ENCODE results near the gene KLF6.

The KLF6 gene

DNA sequence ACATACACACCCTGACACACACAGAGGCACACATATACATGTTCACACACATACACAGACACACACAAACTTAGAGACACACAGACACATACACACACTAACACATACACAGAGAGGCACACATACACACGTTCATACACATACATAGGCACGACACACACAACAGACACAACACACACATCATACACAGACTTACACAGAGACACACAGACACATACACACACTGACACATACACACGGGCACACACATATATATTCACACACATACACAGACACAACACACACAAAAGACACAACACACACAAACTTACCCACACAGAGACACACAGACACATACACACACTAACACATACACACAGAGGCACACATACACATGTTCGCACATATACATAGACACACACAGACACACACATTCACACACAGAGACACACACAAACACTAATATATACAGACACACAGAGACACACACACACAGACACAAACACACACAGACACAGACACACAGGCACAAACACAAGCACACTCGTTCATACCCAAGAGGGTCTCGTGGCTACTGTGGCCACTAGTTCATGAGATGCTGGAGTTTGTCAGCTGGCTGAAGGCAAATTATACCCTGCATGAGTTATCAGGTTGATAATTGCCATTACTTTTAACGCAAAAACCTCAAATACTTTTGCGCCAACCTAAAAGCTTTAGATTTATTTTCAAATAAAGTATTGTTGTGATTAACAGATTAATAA lies 17.7 kb upstream of the KLF6 start:
- Histone ChIP-seq H3K4me3 (ENCODE audit: low read length in 2 of 2) (no peak overlapping the region), H3K27me3 (ENCODE audit: control insufficient read depth in 1 of 2, insufficient read depth in 2 of 2, low read length in 2 of 2) (no peaks in the 10 kb centered on the region), H3K9me3 (ENCODE audit: control insufficient read depth in 2 of 2, low read length in 2 of 2) (no peaks in the 10 kb centered on the region), H3K4me1 (ENCODE audit: control insufficient read depth, insufficient read depth, low read length) (peaks cover 13% of the 10 kb centered on the region), H3K27ac (ENCODE audit: low read length) (no peak overlapping the region), H3K9ac (ENCODE audit: low read length in 2 of 2) (no peak overlapping the region), H3K36me3 (ENCODE audit: control insufficient read depth in 2 of 2, insufficient read depth in 2 of 2, low read length in 2 of 2) (no peaks in the 10 kb centered on the region)

DNA sequence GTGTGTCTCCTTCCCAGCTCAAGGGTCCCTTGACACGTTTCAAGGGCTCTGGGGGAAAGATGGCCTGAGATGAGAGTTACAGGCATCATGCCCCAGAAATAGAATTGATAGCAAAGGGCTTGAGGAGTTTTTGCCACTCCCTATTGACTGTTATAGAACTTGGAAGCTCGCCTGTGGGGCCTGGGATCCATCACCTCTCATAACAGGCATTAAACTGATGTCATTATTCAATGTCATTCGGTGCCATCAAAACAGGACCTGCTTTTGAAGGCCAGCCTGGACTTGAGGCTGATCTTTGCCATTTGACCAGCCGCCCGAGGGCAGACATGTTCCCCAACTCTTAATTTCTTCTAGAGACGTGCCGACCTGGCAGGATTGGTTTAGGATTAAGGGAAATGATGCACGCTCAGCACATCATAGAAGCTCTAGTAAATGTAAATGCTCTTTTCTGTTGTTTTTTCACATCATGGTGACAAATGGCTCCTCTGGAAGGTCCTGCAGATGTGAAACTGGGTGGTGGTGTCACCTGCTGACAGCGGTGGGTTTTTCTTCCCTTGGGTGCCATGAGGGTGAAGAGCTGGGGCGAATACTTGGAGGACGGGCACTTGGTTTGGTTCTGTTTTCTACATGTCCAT lies 16.7 kb upstream of the KLF6 start:
- no peaks in the 10 kb centered on the region for H3K36me3 ChIP-seq (ENCODE audit: control insufficient read depth in 2 of 2, insufficient read depth in 2 of 2, low read length in 2 of 2)
- no peak overlapping the region for H3K27ac ChIP-seq (ENCODE audit: low read length)
- no peak overlapping the region for H3K4me3 ChIP-seq (ENCODE audit: low read length in 2 of 2)
- H3K9ac ChIP-seq (ENCODE audit: low read length in 2 of 2): no peak overlapping the region
- H3K4me1 ChIP-seq (ENCODE audit: control insufficient read depth, insufficient read depth, low read length): peaks cover 5% of the 10 kb centered on the region
- no peaks in the 10 kb centered on the region for H3K9me3 ChIP-seq (ENCODE audit: control insufficient read depth in 2 of 2, low read length in 2 of 2)
- H3K27me3 ChIP-seq (ENCODE audit: control insufficient read depth in 1 of 2, insufficient read depth in 2 of 2, low read length in 2 of 2): no peaks in the 10 kb centered on the region

DNA sequence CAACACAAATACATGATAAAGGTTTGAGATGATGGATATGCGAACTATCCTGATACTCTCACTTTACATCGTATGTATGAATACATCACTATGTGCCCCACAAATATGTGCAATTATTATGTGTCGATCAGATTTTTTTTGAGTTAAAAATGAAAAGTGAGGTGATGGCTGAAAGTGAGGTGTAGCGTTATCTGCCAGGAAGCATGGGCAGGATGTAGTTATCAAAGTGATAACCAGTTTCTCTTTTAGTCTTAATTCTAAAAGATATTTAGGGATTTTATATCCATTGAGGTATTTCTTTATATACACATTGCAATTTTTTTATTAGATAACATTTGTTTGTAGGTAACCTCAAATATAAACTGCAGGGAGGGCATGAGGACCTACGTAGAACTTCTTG lies 15.6 kb upstream of the KLF6 start:
- Histone ChIP-seq H3K4me1 (ENCODE audit: control insufficient read depth, insufficient read depth, low read length) (no peaks in the 10 kb centered on the region), H3K4me3 (ENCODE audit: low read length in 2 of 2) (no peak overlapping the region), H3K9ac (ENCODE audit: low read length in 2 of 2) (no peak overlapping the region), H3K27me3 (ENCODE audit: control insufficient read depth in 1 of 2, insufficient read depth in 2 of 2, low read length in 2 of 2) (no peaks in the 10 kb centered on the region), H3K36me3 (ENCODE audit: control insufficient read depth in 2 of 2, insufficient read depth in 2 of 2, low read length in 2 of 2) (no peaks in the 10 kb centered on the region), H3K27ac (ENCODE audit: low read length) (no peak overlapping the region), H3K9me3 (ENCODE audit: control insufficient read depth in 2 of 2, low read length in 2 of 2) (no peaks in the 10 kb centered on the region)

- Histone ChIP-seq H3K9me3 (ENCODE audit: control insufficient read depth in 2 of 2, low read length in 2 of 2) (peaks cover 5 to 8% of the 10 kb centered on the region in 2 donors), H3K4me1 (ENCODE audit: control insufficient read depth, insufficient read depth, low read length) (no peaks in the 10 kb centered on the region), H3K9ac (ENCODE audit: low read length in 2 of 2) (no peak overlapping the region), H3K27me3 (ENCODE audit: control insufficient read depth in 1 of 2, insufficient read depth in 2 of 2, low read length in 2 of 2) (no peaks in the 10 kb centered on the region), H3K4me3 (ENCODE audit: low read length in 2 of 2) (no peak overlapping the region), H3K27ac (ENCODE audit: low read length) (no peak overlapping the region), H3K36me3 (ENCODE audit: control insufficient read depth in 2 of 2, insufficient read depth in 2 of 2, low read length in 2 of 2) (no peaks in the 10 kb centered on the region)
Observed at GRCh38 chr10:3797750-3798149, 12.7 kb upstream of the KLF6 start.

DNA sequence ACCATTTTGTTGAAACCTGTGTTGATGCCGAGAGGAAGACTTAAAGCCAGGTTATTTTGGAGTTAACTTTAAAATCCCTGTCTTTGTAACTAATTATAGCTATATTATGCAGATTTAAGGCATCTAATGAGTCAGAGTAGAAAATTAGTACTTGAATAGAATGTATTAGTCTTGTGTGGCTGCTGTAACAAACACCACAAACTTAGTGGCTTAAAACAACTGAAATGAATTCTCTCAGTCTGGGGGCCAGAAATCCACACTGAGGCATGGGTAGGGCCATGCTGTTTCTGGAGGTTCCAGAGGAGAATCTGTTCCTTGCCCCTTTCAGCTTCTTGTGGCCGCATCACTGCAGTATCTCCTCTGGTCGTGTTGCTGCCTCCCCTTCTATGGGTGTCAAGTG lies 8.5 kb upstream of the KLF6 start:
- Histone ChIP-seq H3K27me3 (ENCODE audit: control insufficient read depth in 1 of 2, insufficient read depth in 2 of 2, low read length in 2 of 2) (no peaks in the 10 kb centered on the region), H3K4me1 (ENCODE audit: control insufficient read depth, insufficient read depth, low read length) (no peaks in the 10 kb centered on the region), H3K9ac (ENCODE audit: low read length in 2 of 2) (no peak overlapping the region), H3K4me3 (ENCODE audit: low read length in 2 of 2) (no peak overlapping the region), H3K9me3 (ENCODE audit: control insufficient read depth in 2 of 2, low read length in 2 of 2) (peaks cover 5 to 8% of the 10 kb centered on the region in 2 donors), H3K27ac (ENCODE audit: low read length) (no peak overlapping the region), H3K36me3 (ENCODE audit: control insufficient read depth in 2 of 2, insufficient read depth in 2 of 2, low read length in 2 of 2) (no peaks in the 10 kb centered on the region)

DNA sequence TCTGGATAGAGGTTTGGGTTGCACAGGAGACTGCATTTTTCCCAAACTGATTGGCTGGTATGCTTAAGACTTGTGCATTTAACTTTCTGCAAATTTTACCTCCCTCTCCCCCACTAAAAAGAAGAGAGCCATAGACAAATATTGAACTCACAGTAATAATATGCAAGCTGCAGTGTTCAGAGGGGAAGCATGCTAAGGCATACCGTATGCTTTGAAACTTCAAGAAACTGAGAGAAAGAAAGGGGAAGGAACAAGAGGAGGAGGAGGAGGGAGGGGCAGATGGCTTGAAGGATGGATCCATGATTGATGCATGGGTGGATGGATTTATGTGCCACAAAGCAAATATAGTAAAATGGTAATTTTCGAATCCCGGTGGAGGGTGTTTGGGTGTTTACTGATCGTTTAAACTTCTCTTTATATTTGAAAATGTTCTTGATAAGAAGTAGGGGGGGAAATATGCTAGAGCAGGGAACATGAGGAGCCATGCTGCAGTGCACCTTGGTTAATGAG lies 7.8 kb upstream of the KLF6 start:
- Histone ChIP-seq H3K4me1 (ENCODE audit: control insufficient read depth, insufficient read depth, low read length) (no peaks in the 10 kb centered on the region), H3K9me3 (ENCODE audit: control insufficient read depth in 2 of 2, low read length in 2 of 2) (peaks cover 5 to 8% of the 10 kb centered on the region in 2 donors)

DNA sequence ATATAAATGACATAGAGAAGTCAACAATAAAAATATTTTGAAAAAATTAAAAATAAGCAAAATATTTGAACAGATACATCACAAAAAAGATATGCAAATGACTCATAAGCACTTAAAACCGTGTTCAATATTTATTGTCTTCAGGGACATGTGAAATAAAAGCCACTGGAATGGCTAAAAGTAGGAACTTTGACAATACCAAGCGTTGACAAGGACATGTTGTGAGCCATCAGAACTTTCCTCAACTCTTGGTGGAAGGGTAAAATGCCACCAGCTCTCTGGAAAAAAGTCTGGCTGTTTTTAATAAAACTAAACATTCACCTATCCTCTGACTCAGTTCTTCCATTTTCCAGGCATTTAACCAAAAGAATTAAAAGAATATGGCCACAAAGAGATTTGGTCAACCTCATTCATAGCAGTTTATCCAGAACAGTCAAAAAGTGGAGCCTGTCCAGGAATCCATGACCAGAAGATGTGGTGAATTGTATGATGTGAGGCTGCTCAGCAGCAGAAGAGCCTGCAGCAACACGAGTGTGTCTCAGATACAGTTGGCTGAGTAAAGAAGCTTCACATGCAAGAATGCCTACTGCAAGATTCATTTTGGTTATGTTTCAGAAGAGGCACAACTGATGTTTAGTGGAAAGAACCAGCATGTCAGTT lies 7.1 kb upstream of the KLF6 start:
- Histone ChIP-seq H3K4me3 (ENCODE audit: low read length in 2 of 2) (no peak overlapping the region), H3K9me3 (ENCODE audit: control insufficient read depth in 2 of 2, low read length in 2 of 2) (peaks cover 5 to 8% of the 10 kb centered on the region in 2 donors), H3K27ac (ENCODE audit: low read length) (no peak overlapping the region), H3K27me3 (ENCODE audit: control insufficient read depth in 1 of 2, insufficient read depth in 2 of 2, low read length in 2 of 2) (no peaks in the 10 kb centered on the region), H3K4me1 (ENCODE audit: control insufficient read depth, insufficient read depth, low read length) (no peaks in the 10 kb centered on the region), H3K36me3 (ENCODE audit: control insufficient read depth in 2 of 2, insufficient read depth in 2 of 2, low read length in 2 of 2) (no peaks in the 10 kb centered on the region), H3K9ac (ENCODE audit: low read length in 2 of 2) (no peak overlapping the region)

More for the DNA sequence above, 7.8 kb upstream of the KLF6 start:
- Histone ChIP-seq H3K4me3 (ENCODE audit: low read length in 2 of 2) (no peak overlapping the region), H3K27ac (ENCODE audit: low read length) (no peak overlapping the region), H3K9ac (ENCODE audit: low read length in 2 of 2) (no peak overlapping the region), H3K27me3 (ENCODE audit: control insufficient read depth in 1 of 2, insufficient read depth in 2 of 2, low read length in 2 of 2) (no peaks in the 10 kb centered on the region), H3K36me3 (ENCODE audit: control insufficient read depth in 2 of 2, insufficient read depth in 2 of 2, low read length in 2 of 2) (no peaks in the 10 kb centered on the region)

DNA sequence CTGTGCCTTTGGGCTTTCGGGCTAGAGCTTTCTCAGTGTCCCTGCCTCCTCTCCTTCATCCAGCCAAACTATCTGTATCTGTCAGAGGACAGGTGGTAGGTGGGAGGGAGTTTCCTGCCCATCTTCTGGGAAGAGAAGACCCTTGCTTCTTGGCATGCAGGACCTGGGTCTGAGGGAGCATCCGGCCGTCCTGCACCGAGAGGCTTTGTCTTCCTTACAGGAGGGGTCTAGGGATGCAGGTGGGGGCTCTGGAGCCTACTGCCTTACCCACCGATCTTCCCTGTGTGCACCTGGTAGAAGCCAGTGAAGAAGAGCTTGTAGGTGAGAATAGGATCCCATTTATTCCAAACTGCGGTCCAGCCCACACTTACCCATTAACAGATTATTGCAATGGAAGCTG lies 5.8 kb upstream of the KLF6 start:
- Histone ChIP-seq H3K4me1 (ENCODE audit: control insufficient read depth, insufficient read depth, low read length) (peaks cover 5% of the 10 kb centered on the region), H3K27me3 (ENCODE audit: control insufficient read depth in 1 of 2, insufficient read depth in 2 of 2, low read length in 2 of 2) (no peaks in the 10 kb centered on the region), H3K9me3 (ENCODE audit: control insufficient read depth in 2 of 2, low read length in 2 of 2) (peaks cover 5 to 8% of the 10 kb centered on the region in 2 donors), H3K9ac (ENCODE audit: low read length in 2 of 2) (no peak overlapping the region), H3K27ac (ENCODE audit: low read length) (no peak overlapping the region), H3K36me3 (ENCODE audit: control insufficient read depth in 2 of 2, insufficient read depth in 2 of 2, low read length in 2 of 2) (no peaks in the 10 kb centered on the region), H3K4me3 (ENCODE audit: low read length in 2 of 2) (no peak overlapping the region)

- Histone ChIP-seq H3K27ac (ENCODE audit: low read length) (no peak overlapping the region), H3K36me3 (ENCODE audit: control insufficient read depth in 2 of 2, insufficient read depth in 2 of 2, low read length in 2 of 2) (no peaks in the 10 kb centered on the region), H3K4me1 (ENCODE audit: control insufficient read depth, insufficient read depth, low read length) (peaks cover 7% of the 10 kb centered on the region), H3K4me3 (ENCODE audit: low read length in 2 of 2) (no peak overlapping the region), H3K9ac (ENCODE audit: low read length in 2 of 2) (no peak overlapping the region), H3K9me3 (ENCODE audit: control insufficient read depth in 2 of 2, low read length in 2 of 2) (peaks cover 5 to 8% of the 10 kb centered on the region in 2 donors), H3K27me3 (ENCODE audit: control insufficient read depth in 1 of 2, insufficient read depth in 2 of 2, low read length in 2 of 2) (no peaks in the 10 kb centered on the region)
Observed at GRCh38 chr10:3790272-3790671, 5.3 kb upstream of the KLF6 start.

DNA sequence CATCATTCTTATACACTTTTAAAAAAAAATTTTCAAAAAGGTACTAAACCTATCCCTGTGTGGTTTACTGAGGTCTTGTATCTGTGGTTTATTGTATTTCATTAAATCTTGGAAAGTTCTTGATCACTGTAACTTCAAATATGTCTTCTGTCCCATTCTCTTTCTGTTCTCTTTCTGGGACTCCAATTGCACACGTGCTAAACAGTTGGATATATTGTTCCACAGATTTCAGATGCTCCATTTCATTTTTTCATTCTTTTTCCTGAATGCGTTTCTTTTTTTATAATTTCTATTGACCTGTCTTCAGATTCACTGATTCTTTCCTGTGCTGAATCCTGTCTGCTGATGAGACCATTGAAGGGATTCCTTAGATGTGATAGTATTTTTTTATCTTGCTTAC lies 4.6 kb upstream of the KLF6 start:
- H3K27ac ChIP-seq (ENCODE audit: low read length): no peak overlapping the region
- H3K4me3 ChIP-seq (ENCODE audit: low read length in 2 of 2): no peak overlapping the region
- H3K36me3 ChIP-seq (ENCODE audit: control insufficient read depth in 2 of 2, insufficient read depth in 2 of 2, low read length in 2 of 2): no peaks in the 10 kb centered on the region
- H3K9ac ChIP-seq (ENCODE audit: low read length in 2 of 2): no peak overlapping the region
- H3K4me1 ChIP-seq (ENCODE audit: control insufficient read depth, insufficient read depth, low read length): peaks cover 7% of the 10 kb centered on the region
- no peaks in the 10 kb centered on the region for H3K27me3 ChIP-seq (ENCODE audit: control insufficient read depth in 1 of 2, insufficient read depth in 2 of 2, low read length in 2 of 2)
- H3K9me3 ChIP-seq (ENCODE audit: control insufficient read depth in 2 of 2, low read length in 2 of 2): peaks cover 5 to 8% of the 10 kb centered on the region in 2 donors
